ENCODE results near the gene MZF1.
A peak's percentile ranks its signal among the peaks of the same experiment; 100 is the strongest.

Gene MZF1

GRCh38 chr19:58520257-58520599 is 52.9 kb downstream of the MZF1 start:
- POLR2A ChIA-PET, result interaction anchor here (0.5 to 7.8 kb wide), 33 partner anchors 9 to 839 kb away, joined by 3 to 96 read pairs (median 5); partner anchors contain the start of genes CHMP2A, TRIM28, UBE2M and ZNF274
- CTCF ChIA-PET, result interaction anchor here (0.8 to 2.1 kb wide), 7 partner anchors 8 to 117 kb away, joined by 3 to 9 read pairs (median 5); partner anchors contain the start of genes CHMP2A and TRIM28
- TF ChIP-seq FOXK2 (IDR thresholded peaks at IDR 0.05), result no peak
- TF ChIP-seq TARDBP (IDR thresholded peaks at IDR 0.05), result no peak
- no peak for TF ChIP-seq BHLHE40 (IDR thresholded peaks at IDR 0.05; ENCODE audit: borderline replicate concordance)
- TF ChIP-seq ELF4 (IDR thresholded peaks at IDR 0.05), result no peak
- no peak for TF ChIP-seq LEF1 (IDR thresholded peaks at IDR 0.05; ENCODE audit: borderline replicate concordance)
- TF ChIP-seq HDGF (IDR thresholded peaks at IDR 0.05; ENCODE audit: borderline replicate concordance), result no peak
- TF ChIP-seq NFRKB (IDR thresholded peaks at IDR 0.05), result no peak
- no peak for TF ChIP-seq PKNOX1 (IDR thresholded peaks at IDR 0.05)
- no peak for TF ChIP-seq FOXM1 (IDR thresholded peaks at IDR 0.05; ENCODE audit: borderline replicate concordance)
- TF ChIP-seq CTBP1 (IDR thresholded peaks at IDR 0.05; ENCODE audit: borderline replicate concordance), result no peak
- TF ChIP-seq SP1 (IDR thresholded peaks at IDR 0.05), result no peak
- no peak for TF ChIP-seq FOXA1 (IDR thresholded peaks at IDR 0.05)
- no peak for DNase-seq (ENCODE audit: extremely low spot score)

GRCh38 chr19:58519355-58520256 is 53.5 kb downstream of the MZF1 start, which contains the start of gene ZBTB45:
TSS of gene ZBTB45 (minus strand) at chr19:58519810. CDS start at chr19:58517673, 2,137 bp downstream.
- peak; percentile 87 for DNase-seq (ENCODE audit: extremely low spot score)
- no peak for TF ChIP-seq TARDBP (IDR thresholded peaks at IDR 0.05)
- TF ChIP-seq FOXM1 (IDR thresholded peaks at IDR 0.05; ENCODE audit: borderline replicate concordance), result peak; percentile 45; the same call in 1 of the 2 replicates
- TF ChIP-seq BHLHE40 (IDR thresholded peaks at IDR 0.05; ENCODE audit: borderline replicate concordance), result no peak
- TF ChIP-seq HDGF (IDR thresholded peaks at IDR 0.05; ENCODE audit: borderline replicate concordance), result no peak
- TF ChIP-seq PKNOX1 (IDR thresholded peaks at IDR 0.05), result peak; percentile 77
- no peak for TF ChIP-seq SUZ12 (IDR thresholded peaks at IDR 0.05)
- TF ChIP-seq ZNF384 (IDR thresholded peaks at IDR 0.05), result no peak
- no peak for TF ChIP-seq NFRKB (IDR thresholded peaks at IDR 0.05)
- TF ChIP-seq ELF4 (IDR thresholded peaks at IDR 0.05), result peak; percentile 90
- TF ChIP-seq SP1 (IDR thresholded peaks at IDR 0.05), result no peak
- TF ChIP-seq ARNT (IDR thresholded peaks at IDR 0.05), result peak; percentile 77
- TF ChIP-seq FOXK2 (IDR thresholded peaks at IDR 0.05), result no peak
- TF ChIP-seq L3MBTL2 (conservative IDR thresholded peaks at IDR 0.05), result peak; percentile 42
- no peak for TF ChIP-seq FOXA1 (IDR thresholded peaks at IDR 0.05)
- TF ChIP-seq CTBP1 (IDR thresholded peaks at IDR 0.05; ENCODE audit: borderline replicate concordance), result peak; percentile 96
- TF ChIP-seq LEF1 (IDR thresholded peaks at IDR 0.05; ENCODE audit: borderline replicate concordance), result no peak
- POLR2A ChIA-PET, result interaction anchor here (0.5 to 7.8 kb wide), 39 partner anchors 9 to 838 kb away, joined by 3 to 96 read pairs (median 4); partner anchors contain the start of genes CHMP2A, TRIM28, UBE2M and ZNF274
- CTCF ChIA-PET, result interaction anchor here (0.6 to 2.1 kb wide), 9 partner anchors 9 to 117 kb away, joined by 3 to 9 read pairs (median 4); partner anchors contain the start of genes CHMP2A and TRIM28

- POLR2A ChIA-PET, result interaction anchor here (0.6 to 7.8 kb wide), 21 partner anchors 19 to 837 kb away, joined by 3 to 96 read pairs (median 4); partner anchors contain the start of genes CHMP2A, TRIM28, UBE2M and ZNF274
- TF ChIP-seq LEF1 (IDR thresholded peaks at IDR 0.05; ENCODE audit: borderline replicate concordance) (no peak), NFRKB (IDR thresholded peaks at IDR 0.05) (no peak), TARDBP (IDR thresholded peaks at IDR 0.05) (no peak), FOXA1 (IDR thresholded peaks at IDR 0.05) (no peak), SP1 (IDR thresholded peaks at IDR 0.05) (no peak), CTBP1 (IDR thresholded peaks at IDR 0.05; ENCODE audit: borderline replicate concordance) (no peak), PKNOX1 (IDR thresholded peaks at IDR 0.05) (no peak), ZNF384 (IDR thresholded peaks at IDR 0.05) (no peak), ARNT (IDR thresholded peaks at IDR 0.05) (no peak), HDGF (IDR thresholded peaks at IDR 0.05; ENCODE audit: borderline replicate concordance) (no peak), FOXM1 (IDR thresholded peaks at IDR 0.05; ENCODE audit: borderline replicate concordance) (no peak), L3MBTL2 (conservative IDR thresholded peaks at IDR 0.05) (no peak), SUZ12 (IDR thresholded peaks at IDR 0.05) (no peak), BHLHE40 (IDR thresholded peaks at IDR 0.05; ENCODE audit: borderline replicate concordance) (no peak)
- CTCF ChIA-PET, result interaction anchor here (0.6 to 2.1 kb wide), 5 partner anchors 14 to 62 kb away, joined by 3 to 9 read pairs (median 8); partner anchors contain the start of gene TRIM28
- peak; percentile 69 for DNase-seq (ENCODE audit: extremely low spot score)
Measured at GRCh38 chr19:58519087-58519354, 54.1 kb downstream of the MZF1 start.

- POLR2A ChIA-PET, result interaction anchor here (0.5 to 7.8 kb wide), 19 partner anchors 18 to 290 kb away, joined by 3 to 96 read pairs (median 4); partner anchors contain the start of genes CHMP2A, TRIM28, UBE2M and ZNF324B
- DNase-seq (ENCODE audit: extremely low spot score), result no peak
- CTCF ChIA-PET, result interaction anchor here (0.6 to 2.1 kb wide), 5 partner anchors 14 to 63 kb away, joined by 3 to 9 read pairs (median 8); partner anchors contain the start of gene TRIM28
- no peak for TF ChIP-seq ELF4 (IDR thresholded peaks at IDR 0.05)
Measured at GRCh38 chr19:58518256-58519086, 54.7 kb downstream of the MZF1 start.
